Esophagus muscularis mucosa (tissue), 4 donors: ENCODE data around the gene CMTM8. TPM values are rescaled to one million over a fixed set of nuclear protein-coding genes. Genes with fewer than 3 reads are reported as not detected.

Experiments used
- DNase-seq: peaks from one replicate; pipeline ENCODE4 v3.0.0-alpha.2; 2017; ENCODE audit errors: extremely low spot score
- H3K27ac ChIP-seq, 4 donors: fragments of 200-600 bp; sonication (generic); replicated peaks in 1 of 4; 1 replicate in 3 of 4; 2 replicates in 1 of 4; pipeline ENCODE4 v1.5.1; 2016 to 2019; ENCODE audit warnings: mild to moderate bottlenecking in 1 of 4
- H3K27me3 ChIP-seq, 4 donors: fragments of 200-600 bp; sonication (generic); one replicate each; pipeline versions ENCODE4 v1.5.1 to v1.6.0; 2016 to 2019
- H3K36me3 ChIP-seq, 4 donors: fragments of 200-600 bp; sonication (generic); one replicate each; pipeline ENCODE4 v1.5.1; 2016 to 2019
- H3K4me1 ChIP-seq, 4 donors: fragments of 200-600 bp; sonication (generic); one replicate each; pipeline ENCODE4 v1.5.1; 2016 to 2019
- H3K4me3 ChIP-seq, 4 donors: fragments of 200-600 bp; sonication (generic); 1 replicate in 2 of 4; 2 replicates in 2 of 4; pipeline ENCODE4 v1.5.1; 2016 to 2019; ENCODE audit warnings: mild to moderate bottlenecking in 4 of 4, moderate library complexity in 1 of 4
- H3K9me3 ChIP-seq, 4 donors: fragments of 200-600 bp; sonication (generic); 1 replicate in 3 of 4; 2 replicates in 1 of 4; pipeline ENCODE4 v1.5.1; 2016 to 2019
- EP300 ChIP-seq: sonication (generic); formaldehyde crosslinking; IDR thresholded peaks from one replicate; pipeline ENCODE4 v1.6.1; 2017; ENCODE audit warnings: antibody characterized with exemption
- POLR2A ChIP-seq: fragments of 450-650 bp; IDR thresholded peaks from one replicate; pipeline ENCODE4 v1.6.1; 2017; ENCODE audit warnings: antibody characterized with exemption, moderate library complexity, mild to moderate bottlenecking, low read depth
- POLR2AphosphoS5 ChIP-seq, 2 donors: sonication (generic); formaldehyde crosslinking; IDR thresholded peaks; one replicate each; pipeline ENCODE4 v1.6.1; 2017; ENCODE audit warnings: antibody characterized with exemption in 2 of 2
- WGBS: methylation state at CpG from one replicate; pipeline ENCODE4 v1.1.5; 2018; 5-methylcytosine and 5-hydroxymethylcytosine counted together
- intact Hi-C: fragments of 100-400 bp; cut with DNase I; formaldehyde crosslinking; loops from one replicate; pipeline ENCODE4 v1.15.1; 2023
- total RNA-seq, 4 donors: library from RNA; depleted of rRNA; stranded (reverse); fragments of >200 nt; gene quantifications; one replicate each; pipeline versions ENCODE4 v1.1.0 to v1.2.1, GENCODE V29; 2016
- TF ChIP-seq, protein P1 (sequence below), 3 experiments: fragments of 200-600 bp in 2 of 3; fragments of 450-650 bp in 1 of 3; sonication (generic) in 2 of 3; IDR thresholded peaks; one replicate each; pipeline ENCODE4 v1.5.1; 2017 to 2019; ENCODE audit warnings: antibody characterized with exemption in 3 of 3, mild to moderate bottlenecking in 2 of 3, moderate library complexity in 1 of 3

Gene CMTM8
- total RNA-seq, 4 donors from 2014 or later, result 1.7 to 4.2 (median 3.8) TPM

DNA sequence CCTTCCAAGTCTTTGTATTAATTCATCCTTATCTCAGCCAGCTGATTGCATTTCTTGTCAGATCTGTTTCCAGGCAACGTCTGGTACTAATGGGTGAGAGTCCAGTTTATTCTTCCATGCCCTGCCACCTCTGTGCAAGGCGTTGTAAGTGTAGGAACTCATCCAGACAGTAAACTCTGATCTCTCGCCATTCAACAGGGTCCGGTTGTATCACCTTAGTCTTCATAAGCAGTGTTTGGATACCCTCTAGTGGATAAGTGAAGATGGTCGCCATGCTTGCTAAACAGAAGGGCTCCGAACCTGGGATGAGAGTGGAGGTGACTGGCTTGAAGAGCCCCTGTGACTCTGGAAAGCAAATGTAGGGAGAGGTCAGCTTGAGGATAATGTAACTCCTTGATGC lies 101.6 kb downstream of the CMTM8 start:
- no peak overlapping the region for H3K27ac ChIP-seq
- H3K4me1 ChIP-seq, result no peaks in the 10 kb centered on the region
- H3K4me3 ChIP-seq, result no peak overlapping the region
- WGBS, result 53% methylated on average over 6 of the region's 6 CpGs
- intact Hi-C loops, result no loop called here
- no peaks in the 10 kb centered on the region for H3K27me3 ChIP-seq
- no peak for DNase-seq
- TF ChIP-seq, protein P1, sequence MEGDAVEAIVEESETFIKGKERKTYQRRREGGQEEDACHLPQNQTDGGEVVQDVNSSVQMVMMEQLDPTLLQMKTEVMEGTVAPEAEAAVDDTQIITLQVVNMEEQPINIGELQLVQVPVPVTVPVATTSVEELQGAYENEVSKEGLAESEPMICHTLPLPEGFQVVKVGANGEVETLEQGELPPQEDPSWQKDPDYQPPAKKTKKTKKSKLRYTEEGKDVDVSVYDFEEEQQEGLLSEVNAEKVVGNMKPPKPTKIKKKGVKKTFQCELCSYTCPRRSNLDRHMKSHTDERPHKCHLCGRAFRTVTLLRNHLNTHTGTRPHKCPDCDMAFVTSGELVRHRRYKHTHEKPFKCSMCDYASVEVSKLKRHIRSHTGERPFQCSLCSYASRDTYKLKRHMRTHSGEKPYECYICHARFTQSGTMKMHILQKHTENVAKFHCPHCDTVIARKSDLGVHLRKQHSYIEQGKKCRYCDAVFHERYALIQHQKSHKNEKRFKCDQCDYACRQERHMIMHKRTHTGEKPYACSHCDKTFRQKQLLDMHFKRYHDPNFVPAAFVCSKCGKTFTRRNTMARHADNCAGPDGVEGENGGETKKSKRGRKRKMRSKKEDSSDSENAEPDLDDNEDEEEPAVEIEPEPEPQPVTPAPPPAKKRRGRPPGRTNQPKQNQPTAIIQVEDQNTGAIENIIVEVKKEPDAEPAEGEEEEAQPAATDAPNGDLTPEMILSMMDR (IDR thresholded peaks at IDR 0.05), result peak in 2 of 3 experiments; percentile 33 to 34
- TF ChIP-seq POLR2A, result no peak
- H3K9me3 ChIP-seq, result peaks cover 0 to 5% (median 0%) of the 10 kb centered on the region in 4 donors
- no peaks in the 10 kb centered on the region for H3K36me3 ChIP-seq

DNA sequence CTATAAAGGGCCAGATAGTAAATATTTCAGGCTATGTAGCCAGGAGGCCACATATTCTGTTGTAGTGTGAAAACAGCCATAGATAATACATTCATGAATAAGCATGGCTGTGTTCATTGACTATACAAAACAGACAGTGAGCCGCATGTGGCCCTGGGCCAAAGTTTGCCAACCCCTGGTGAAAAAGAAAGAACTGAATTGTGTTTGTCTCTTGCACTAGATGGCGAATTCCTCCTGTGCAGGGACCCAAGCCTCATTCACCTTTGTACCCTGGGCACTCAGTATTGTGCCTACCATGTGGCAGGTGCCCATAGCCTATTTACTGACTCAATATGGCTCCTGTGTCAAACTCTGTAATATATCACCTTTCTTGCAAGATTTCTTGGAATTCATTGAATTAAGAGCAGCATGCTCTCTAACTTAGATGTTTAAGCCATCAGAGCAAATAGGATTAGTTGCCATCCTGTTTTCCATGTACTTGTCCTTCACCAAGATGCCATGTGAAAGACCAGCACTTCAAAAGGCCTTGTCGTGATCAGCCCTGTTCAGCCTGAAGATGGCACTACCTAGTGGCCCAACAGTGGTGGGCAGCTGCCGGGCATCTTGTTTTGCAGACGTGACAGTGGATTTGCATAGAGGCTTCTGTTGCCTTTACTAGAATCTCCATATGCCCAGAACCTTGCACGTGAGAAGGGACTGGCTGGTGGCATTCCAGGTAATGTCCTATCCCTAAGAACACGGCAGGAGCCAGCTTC lies 102.3 kb downstream of the CMTM8 start:
- no peaks in the 10 kb centered on the region for H3K4me1 ChIP-seq
- no peaks in the 10 kb centered on the region for H3K27me3 ChIP-seq
- WGBS, result 89% methylated on average over 7 of the region's 7 CpGs
- TF ChIP-seq POLR2A (no peak), EP300 (no peak), POLR2AphosphoS5 (IDR thresholded peaks at IDR 0.05) (no peak)
- TF ChIP-seq, protein P1 (IDR thresholded peaks at IDR 0.05), result no peak
- DNase-seq, result no peak
- peaks cover 0 to 5% (median 0%) of the 10 kb centered on the region in 4 donors for H3K9me3 ChIP-seq
- H3K4me3 ChIP-seq, result no peak overlapping the region
- H3K27ac ChIP-seq, result no peak overlapping the region
- intact Hi-C loops, result no loop called here
- H3K36me3 ChIP-seq, result no peaks in the 10 kb centered on the region

DNA sequence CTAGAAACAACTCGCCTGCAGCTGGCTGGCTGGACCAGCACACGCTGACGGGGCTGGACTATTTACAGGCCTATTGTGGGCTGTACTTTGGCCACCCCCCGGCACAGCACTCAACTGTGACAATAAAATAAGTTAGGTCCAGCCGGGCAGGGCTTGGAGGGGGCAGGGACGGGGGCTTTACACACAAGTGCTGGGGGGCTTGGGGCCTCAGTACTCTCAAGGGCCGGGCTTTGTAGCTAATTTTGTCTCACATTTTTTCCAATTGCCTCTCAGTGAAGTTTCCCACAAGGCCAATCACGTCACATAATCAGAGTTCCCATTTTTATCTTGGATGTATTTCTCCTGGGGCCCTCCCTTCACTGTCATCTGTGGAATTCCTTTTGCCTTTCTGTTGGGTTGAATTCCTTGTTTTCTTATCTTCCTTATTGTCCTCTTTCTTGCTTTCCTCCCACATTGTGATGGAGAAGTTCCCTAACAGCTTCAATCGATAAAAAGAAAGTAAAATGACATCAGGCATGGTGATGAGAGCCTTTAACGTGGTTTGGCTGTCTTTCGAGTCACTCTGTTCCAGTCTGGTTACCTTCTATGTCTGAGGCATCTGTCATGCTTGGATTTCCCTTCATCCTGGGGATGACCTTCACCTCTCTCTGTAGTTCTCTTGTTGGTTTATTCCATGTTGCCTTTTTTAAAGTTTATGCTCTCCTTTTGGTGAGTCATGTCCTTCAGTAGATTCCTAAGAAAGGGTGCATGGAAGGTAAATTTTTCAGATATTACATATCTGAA lies 109.1 kb downstream of the CMTM8 start:
- WGBS, result 71% methylated on average over 11 of the region's 11 CpGs
- Histone ChIP-seq H3K4me3 (no peak overlapping the region), H3K27me3 (no peaks in the 10 kb centered on the region), H3K4me1 (no peaks in the 10 kb centered on the region), H3K9me3 (peaks cover 0 to 6% (median 0%) of the 10 kb centered on the region in 4 donors), H3K27ac (peak overlapping the region in 1 of 4 donors; percentile 26), H3K36me3 (no peaks in the 10 kb centered on the region)
- DNase-seq, result no peak
- intact Hi-C loops, result no loop called here
- TF ChIP-seq POLR2AphosphoS5 (IDR thresholded peaks at IDR 0.05), result no peak
- TF ChIP-seq POLR2A, result no peak
- TF ChIP-seq, protein P1 (IDR thresholded peaks at IDR 0.05), result no peak
- no peak for TF ChIP-seq EP300

DNA sequence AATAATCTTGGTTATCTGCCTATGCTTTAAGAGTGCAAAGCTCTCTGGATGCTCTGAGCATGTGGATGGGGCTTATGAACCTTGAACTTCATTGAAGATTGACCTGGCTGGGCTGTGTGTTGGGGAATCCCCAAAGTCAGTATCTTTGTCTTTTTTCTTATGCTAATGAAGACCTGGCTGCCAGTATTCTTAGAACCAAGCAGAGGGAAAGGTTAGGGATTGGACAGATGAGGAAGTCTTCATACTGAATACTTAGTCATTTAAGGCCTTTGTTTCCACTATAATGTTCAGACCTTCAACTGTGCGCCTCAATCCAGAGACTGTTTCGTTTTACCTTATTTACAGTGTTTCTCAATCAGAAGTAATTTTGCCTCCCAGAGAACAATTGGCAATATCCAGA lies 110.7 kb downstream of the CMTM8 start:
- TF ChIP-seq POLR2A (no peak), EP300 (no peak), POLR2AphosphoS5 (IDR thresholded peaks at IDR 0.05) (no peak)
- TF ChIP-seq, protein P1 (IDR thresholded peaks at IDR 0.05), result no peak
- H3K4me1 ChIP-seq, result no peaks in the 10 kb centered on the region
- DNase-seq, result no peak
- peaks cover 0 to 6% (median 0%) of the 10 kb centered on the region in 4 donors for H3K9me3 ChIP-seq
- no peak overlapping the region for H3K27ac ChIP-seq
- no peak overlapping the region for H3K4me3 ChIP-seq
- no peaks in the 10 kb centered on the region for H3K36me3 ChIP-seq
- H3K27me3 ChIP-seq, result no peaks in the 10 kb centered on the region
- intact Hi-C loops, result no loop called here
- WGBS, result 82% methylated on average over 2 of the region's 2 CpGs
